ENCODE data around the gene BDKRB1.

Gene BDKRB1

DNA sequence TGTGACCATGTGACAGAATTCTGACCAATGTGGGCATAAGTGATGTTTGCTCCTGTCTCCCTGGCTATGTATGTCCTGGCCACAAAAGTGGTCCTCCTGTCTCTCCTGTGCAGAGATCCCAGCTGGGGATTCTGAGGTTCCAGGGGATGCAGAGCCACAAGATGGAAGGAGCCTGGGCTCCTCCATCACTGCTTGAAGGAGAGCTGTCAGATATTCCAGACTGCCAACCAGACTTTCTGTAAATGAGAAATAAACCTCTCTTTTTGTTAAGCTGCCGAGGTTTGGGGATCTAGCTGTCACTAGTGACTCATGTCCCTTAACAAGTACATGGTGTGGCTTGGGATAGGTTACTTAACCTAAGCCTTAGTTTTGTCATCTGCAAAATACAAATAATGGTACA, 21.9 kb downstream of the BDKRB1 start:
- no peak overlapping the region for H3K4me3 ChIP-seq (ENCODE audit: low read depth, low read length)

DNA sequence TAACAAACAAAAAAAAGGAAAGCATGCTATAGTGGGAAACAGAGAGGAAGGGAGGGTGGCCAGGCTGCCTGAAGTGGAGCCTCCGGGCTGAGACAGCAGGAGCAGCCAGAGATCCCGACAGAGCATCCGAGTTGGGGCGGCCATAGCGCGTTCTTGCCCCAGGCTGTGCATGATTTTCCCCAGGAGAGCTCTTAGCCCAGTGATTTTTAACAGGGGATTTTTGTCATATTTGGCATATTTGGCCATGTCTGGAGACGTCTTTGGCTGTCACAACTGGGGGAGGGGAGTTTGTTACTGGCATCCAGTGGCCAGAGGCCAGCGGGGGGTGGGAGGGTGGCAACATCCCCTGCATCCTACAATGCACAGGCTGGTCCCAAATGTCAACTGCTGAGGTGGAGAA, 23.6 kb downstream of the BDKRB1 start:
- no peak overlapping the region for H3K4me3 ChIP-seq (ENCODE audit: low read depth, low read length)

DNA sequence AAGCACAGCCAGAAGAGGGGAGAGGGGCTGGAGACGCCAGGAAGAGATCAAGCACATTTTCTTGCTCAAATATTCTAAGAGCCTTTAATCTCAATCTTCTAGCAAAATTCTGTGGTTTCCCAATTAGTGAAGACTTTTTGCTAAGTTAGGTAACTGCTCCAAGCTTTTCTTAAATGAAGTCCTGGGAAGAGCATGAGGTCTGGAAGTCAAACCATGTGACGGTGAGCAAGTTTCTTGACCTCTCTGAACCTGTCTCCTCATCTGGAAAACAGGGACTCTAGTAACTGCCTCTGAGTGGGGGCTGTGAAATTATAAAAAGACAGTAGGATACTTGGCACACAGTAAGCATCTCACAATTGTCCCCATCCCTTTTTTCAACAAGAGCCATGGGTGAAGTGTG, 24.1 kb downstream of the BDKRB1 start:
- H3K4me3 ChIP-seq (ENCODE audit: low read depth, low read length): no peak overlapping the region

DNA sequence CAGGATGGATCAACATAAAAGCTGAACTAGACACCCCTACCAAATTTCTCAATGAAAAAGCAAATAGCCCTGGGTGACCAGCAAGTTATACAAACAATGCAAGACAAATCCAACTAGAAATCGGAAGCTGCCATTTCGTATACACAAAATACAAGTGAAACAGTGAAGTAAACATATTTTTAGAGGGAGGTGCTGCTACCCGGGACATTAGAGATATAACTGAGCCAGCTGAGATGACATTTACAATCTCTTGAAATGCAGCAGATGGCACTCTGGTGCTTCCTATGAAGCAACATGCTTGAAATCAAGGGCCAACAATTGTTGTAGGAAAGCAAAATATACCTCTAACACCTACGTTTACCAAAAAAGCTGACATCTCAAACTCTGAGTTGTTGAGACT, 25.5 kb downstream of the BDKRB1 start:
- H3K4me3 ChIP-seq (ENCODE audit: low read depth, low read length): no peak overlapping the region

DNA sequence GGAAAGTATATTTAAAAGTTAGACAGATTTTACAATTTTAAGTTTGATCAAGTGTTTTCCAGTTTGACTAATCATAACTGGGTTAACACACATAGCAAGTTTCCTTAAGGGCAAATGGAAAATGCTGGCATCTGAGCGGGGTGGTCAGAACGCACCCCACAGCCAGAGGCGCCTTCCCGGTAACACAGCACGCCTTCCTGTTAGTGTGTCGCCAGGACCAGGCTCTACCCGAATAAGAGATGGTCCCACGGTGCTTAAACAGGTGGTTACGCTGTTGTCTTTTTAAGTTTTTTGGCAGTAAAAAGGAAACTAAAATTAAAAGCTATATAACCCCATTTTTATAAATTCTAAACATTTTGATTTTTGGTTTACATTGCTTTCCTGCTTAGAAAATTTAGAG, 28.0 kb downstream of the BDKRB1 start:
- no peak overlapping the region for H3K4me3 ChIP-seq (ENCODE audit: low read depth, low read length)

DNA sequence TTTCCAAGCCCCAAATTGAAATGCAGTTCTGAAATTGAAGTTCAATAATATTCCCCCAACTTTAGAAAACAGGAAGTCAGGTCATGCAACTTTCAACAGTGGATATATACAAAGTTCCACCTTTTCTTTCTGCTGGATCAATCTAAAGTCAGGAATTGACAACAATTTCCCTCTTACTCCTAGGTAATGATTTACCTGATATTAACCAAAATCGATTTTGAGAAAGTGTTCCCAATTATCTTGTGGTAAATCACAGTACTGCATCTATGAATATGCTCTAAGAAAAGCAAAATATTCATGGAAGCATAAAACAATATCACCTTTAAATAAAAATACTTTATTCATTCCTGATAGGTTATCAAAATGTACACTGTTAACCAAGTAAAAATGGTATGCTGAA, 28.4 kb downstream of the BDKRB1 start:
- no peak overlapping the region for H3K4me3 ChIP-seq (ENCODE audit: low read depth, low read length)

DNA sequence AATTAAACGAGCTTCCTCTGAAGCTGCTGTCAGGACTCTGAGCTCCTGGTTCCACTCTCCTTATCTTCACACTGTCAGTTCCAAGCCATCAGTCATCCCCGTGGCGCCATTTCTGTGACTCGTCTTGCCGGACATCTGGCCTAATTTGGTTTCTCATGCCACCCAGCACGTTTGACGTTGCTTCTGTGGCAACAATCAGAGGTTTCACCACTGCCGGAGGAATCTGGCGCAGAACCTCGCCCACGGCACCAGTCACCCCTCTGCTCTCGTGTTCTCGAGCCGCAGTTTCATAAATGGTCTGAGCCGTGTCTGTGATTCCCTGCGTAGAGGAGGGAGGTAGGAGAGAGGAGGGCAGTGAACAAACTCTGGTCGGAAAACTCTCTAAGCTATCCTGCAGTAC, 29.7 kb downstream of the BDKRB1 start:
- H3K4me3 ChIP-seq (ENCODE audit: low read depth, low read length): no peak overlapping the region

DNA sequence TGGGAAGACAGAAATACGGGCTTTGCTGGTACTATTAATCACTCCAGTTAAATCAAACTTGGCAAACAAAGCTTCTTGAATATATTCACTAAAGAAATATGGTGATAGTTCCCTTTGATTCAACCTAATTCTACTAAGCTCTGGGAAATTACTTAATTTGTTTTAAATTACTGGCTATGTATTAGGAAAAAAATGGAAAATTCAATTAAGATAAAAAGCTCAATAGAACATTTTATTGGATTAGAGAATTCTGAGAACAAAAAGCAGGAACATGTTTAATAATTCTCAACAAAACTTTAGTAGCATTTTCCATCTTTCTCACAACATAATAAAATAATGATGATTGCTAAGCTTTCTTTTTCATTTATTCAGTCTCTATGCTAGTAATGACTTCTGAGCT, 30.2 kb downstream of the BDKRB1 start:
- H3K4me3 ChIP-seq (ENCODE audit: low read depth, low read length): no peak overlapping the region

DNA sequence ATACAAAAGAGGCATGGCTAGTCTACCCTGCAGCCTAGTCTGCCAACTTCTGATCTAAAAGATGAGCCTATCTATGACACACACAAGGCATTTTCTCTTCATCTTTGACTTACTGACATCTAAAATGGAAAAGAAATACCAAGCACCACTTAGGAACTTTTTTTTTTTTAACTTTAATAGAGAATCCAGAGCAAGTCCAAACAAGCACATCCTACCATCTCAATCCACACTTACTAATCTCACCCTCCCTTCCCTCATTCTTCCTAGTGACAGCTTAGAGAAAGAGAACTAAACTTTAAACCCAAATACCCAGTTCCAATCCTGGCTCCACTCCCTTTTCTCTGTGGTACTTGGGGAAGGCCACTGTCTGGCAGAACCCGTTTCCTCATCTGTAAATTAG, 31.8 kb downstream of the BDKRB1 start:
- H3K4me3 ChIP-seq (ENCODE audit: low read depth, low read length): no peak overlapping the region

DNA sequence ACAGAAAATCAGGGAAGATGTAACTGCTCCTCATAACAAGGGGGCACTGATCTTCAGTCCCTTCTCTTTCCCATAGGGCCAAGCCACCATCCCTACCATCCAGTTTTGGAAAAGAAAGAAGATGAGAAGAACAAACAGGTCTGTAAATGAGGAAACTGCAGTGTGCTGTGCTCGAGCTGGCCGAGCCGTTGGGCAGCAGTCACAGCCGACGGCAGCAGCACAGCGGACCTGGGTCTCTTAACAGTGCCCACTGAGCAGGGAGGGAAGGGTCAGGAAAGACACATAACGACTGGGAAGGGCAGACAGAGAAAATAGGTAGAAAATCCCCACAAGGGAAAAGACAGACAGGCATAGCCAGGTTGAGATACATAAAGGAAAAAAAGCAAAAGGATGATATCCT, 38.2 kb downstream of the BDKRB1 start:
- no peak overlapping the region for H3K4me3 ChIP-seq (ENCODE audit: low read depth, low read length)

DNA sequence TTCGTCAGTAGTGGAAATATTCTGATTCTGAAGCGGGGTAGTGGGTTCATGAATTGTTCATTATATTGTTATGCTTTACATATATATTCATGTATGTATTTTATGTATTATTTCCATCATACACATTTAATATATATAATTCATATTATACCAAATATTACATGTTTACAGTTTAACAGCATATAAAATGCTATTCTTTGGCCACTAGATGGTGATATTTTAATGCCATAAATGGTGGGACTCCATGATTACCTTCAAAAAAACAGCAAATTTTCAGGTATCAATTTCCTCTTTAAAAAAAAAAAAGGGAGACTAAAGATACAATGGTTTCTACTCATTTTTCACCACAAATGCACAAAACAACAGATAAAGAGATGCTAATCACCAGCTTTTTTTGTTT, 41.0 kb downstream of the BDKRB1 start:
- H3K4me3 ChIP-seq (ENCODE audit: low read depth, low read length): no peak overlapping the region

DNA sequence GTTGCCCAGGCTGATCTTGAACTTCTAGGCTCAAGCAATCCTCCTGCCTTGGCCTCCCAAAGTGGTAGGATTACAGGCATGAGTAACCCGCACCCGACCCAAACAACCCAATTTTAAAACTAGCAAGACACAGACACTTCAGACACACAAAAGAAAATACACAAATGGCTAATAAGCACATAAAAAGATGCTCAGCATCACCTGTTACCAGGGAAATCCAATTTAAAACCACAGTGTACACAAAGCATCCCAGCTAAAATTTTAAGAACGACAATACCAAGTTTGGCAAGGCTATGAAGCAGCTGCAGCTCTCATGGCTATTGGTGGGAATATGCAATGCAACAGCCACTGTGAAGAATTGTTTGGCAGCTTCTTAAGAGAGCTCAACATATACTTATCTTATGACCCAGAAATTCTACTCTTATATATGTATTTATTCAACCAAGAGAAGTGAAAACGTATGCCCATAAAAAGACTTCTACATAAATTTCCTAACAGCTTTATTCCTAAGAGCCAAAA, 42.0 kb downstream of the BDKRB1 start:
- H3K4me3 ChIP-seq (ENCODE audit: low read depth, low read length): no peak overlapping the region

DNA sequence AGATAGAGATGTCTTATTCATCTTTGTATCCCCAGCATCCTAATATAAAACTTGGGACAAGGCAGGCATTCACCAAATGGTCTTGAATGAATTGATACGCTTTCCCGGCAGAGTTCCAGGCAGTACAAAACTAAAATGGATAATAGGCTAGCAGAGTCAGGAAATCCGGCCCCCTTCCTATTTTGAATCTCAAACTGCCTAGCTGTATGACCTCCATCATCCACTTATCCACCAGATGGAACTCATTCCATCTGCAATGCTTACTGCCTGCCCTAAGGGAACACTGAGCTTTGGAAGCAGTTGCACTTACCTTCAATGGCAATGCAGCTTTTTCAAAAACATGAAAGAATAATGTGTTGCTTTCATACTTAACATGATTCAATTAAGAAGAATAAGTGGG, 43.4 kb downstream of the BDKRB1 start:
- no peak overlapping the region for H3K4me3 ChIP-seq (ENCODE audit: low read depth, low read length)

DNA sequence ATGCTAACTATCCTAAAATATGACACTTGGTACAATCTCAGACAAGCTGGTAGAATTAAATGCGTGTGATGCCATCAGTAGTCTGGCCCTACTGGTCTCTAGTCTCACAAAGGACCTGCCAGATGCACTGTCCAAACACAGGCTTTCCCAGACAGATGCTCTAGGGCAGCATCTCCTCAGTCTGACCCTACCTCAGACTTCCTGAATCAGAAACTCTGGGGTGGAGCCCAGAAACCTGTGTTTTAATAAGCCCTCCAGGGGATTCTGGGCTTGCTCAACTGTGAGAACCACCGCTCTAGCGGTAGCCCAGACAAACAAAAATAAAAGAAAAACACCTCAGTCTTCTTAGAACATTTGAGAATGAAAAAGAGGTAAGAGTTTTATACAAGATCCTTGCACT, 48.0 kb downstream of the BDKRB1 start:
- H3K4me3 ChIP-seq (ENCODE audit: low read depth, low read length): no peak overlapping the region

DNA sequence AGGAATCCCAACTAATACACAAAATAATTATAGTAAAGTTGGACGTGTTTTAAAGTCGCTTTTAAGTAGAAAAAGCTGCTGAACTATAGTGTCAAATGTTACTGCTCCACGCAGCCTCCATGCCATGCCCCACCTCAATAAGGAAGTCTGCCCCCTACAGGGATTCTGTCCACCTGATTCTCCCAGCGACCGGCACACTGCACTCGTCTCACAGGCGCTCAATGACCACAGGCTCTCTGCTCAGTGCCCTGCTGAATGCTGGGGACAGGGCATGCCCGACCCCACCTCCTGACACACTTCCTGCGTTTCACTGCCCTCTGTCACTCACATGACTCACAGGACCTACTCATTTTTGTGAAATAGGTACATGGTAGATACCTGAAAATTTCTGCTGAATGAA, 48.9 kb downstream of the BDKRB1 start:
- no peak overlapping the region for H3K4me3 ChIP-seq (ENCODE audit: low read depth, low read length)

DNA sequence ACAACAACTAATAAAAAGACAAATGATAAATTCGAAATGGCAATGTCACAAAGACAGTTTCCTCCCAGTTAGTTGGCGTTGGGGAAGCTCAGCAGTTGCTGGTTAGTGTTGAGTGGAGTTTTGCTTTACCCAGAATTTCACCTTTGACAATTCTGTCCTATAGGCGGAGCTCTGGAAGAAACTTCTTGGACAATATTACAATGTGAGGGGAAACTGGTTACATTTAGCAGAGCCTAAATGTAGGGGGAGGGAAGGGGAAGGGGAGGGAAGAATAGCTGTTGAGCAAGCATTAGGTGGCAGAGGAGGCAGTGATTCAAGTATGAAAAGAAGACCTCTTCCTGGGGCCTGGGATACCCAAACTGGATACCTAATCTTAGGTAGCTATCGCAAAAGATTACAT, 51.4 kb downstream of the BDKRB1 start:
- H3K4me3 ChIP-seq (ENCODE audit: low read depth, low read length): no peak overlapping the region

DNA sequence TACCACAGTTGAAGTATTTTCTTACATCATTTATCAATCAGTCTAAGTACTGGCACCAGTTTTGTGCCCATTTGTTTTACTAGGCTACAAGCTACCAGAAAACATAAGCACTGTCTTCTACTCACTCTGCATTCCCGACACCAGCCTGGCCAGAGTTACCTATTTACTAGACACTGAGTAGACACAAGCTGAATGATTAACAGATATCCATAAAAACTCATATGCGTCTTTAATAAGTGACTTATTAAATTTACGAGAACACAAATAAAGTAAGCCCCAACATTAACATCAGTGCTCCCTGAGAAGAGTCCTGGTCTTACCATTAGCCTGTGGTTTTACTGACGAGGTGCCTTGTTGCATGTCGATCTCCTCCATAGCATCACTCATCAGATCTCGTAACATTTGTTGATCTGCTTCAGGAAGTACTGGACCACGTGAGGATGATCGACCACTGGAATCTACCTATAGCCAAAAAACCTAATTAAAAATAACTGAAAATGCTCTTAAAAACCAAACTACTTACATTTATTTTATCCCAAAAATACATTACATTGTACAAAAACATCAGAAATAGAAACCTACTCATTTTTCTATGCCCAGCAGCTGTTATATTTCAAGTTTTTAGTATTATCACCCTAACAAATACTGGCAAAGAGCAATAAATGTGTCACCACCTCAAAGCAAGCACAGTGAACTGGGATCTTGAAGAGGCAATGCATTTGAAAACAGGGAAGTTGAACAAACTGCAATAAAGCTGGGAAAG, 53.3 kb downstream of the BDKRB1 start:
- no peak overlapping the region for H3K4me3 ChIP-seq (ENCODE audit: low read depth, low read length)

DNA sequence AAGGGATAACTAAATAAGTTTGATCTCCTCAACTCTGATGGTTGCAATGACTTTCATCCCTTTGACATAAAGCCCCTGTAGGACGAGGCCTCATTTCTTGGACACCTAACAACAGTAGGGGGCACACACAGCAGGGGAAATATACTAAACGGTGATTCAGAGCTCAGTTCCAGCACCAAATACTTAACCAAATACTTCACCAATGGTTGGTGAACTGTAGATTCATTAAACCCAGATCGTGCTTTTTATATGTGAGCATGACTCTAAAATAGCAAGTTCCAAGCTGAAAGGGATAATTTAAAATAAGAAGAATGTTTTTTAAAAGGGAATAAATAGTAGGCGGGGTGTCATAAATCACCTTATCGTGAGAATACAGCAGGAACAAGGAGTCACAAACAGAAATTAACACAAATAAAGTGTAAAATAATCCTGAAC, 53.9 kb downstream of the BDKRB1 start:
- H3K4me3 ChIP-seq (ENCODE audit: low read depth, low read length): no peak overlapping the region

DNA sequence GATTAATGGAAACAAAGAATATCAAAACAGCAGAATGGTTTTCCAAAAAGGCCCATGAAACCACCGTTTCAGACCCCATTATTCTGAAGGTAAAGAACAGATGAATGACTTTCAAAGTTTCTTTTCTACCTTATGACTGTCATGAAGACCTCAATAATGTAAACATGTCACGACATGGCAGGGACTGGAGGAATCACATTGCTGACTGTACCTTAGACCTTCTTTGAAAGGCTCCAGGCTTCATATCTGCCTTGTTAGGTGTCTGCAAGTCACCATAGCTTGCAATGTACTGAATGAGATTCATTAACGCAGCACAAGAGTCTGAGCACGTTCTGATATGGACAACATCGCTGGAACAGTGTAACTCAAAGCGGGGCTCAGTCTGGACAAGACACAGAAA, 54.9 kb downstream of the BDKRB1 start:
- H3K4me3 ChIP-seq (ENCODE audit: low read depth, low read length): no peak overlapping the region

Measured in iPS-11a (cell line).